ENCODE results near the gene ARV1. TPM values are rescaled to one million over a fixed set of nuclear protein-coding genes. Genes with fewer than 3 reads are reported as not detected.

Gene ARV1
- total and polyA plus RNA-seq, 7 donors, result 15.5 to 32.1 (median 20.4) TPM

- TF ChIP-seq POLR2AphosphoS5 (IDR thresholded peaks at IDR 0.05) (no peak), CTCF (IDR thresholded peaks at IDR 0.05) (no peak), POLR2A (IDR thresholded peaks at IDR 0.05) (no peak), EP300 (IDR thresholded peaks at IDR 0.05) (no peak)
- Histone ChIP-seq H3K27ac (no peak overlapping the region), H3K9me3 (no peaks in the 10 kb centered on the region), H3K27me3 (peaks cover 0 to 10% (median 0%) of the 10 kb centered on the region in 3 donors), H3K4me1 (no peaks in the 10 kb centered on the region), H3K4me3 (no peak overlapping the region), H3K36me3 (no peaks in the 10 kb centered on the region)
- intact Hi-C loops (cut with DNase I), result no loop called here
- 88 to 93% methylated on average over 6 of the region's 6 CpGs for WGBS, 2 donors
- DNase-seq, result no peak
Measured at GRCh38 chr1:231029841-231030240, 50.9 kb downstream of the ARV1 start.

GRCh38 chr1:231032963-231033362, 54.1 kb downstream of the ARV1 start:
- Histone ChIP-seq H3K4me1 (no peaks in the 10 kb centered on the region), H3K27me3 (peaks cover 0 to 41% (median 8%) of the 10 kb centered on the region in 3 donors), H3K27ac (no peak overlapping the region), H3K4me3 (no peak overlapping the region), H3K36me3 (no peaks in the 10 kb centered on the region), H3K9me3 (no peaks in the 10 kb centered on the region)
- WGBS, 2 donors, result 29 to 42% methylated on average over 7 of the region's 7 CpGs
- intact Hi-C loops (cut with DNase I), result no loop called here
- DNase-seq, result no peak
- TF ChIP-seq EP300 (IDR thresholded peaks at IDR 0.05), result no peak
- TF ChIP-seq POLR2AphosphoS5 (IDR thresholded peaks at IDR 0.05), result no peak
- no peak for TF ChIP-seq CTCF (IDR thresholded peaks at IDR 0.05)
- no peak for TF ChIP-seq POLR2A (IDR thresholded peaks at IDR 0.05)

- H3K9me3 ChIP-seq, result no peaks in the 10 kb centered on the region
- H3K4me3 ChIP-seq, result no peak overlapping the region
- no peak for TF ChIP-seq POLR2A (IDR thresholded peaks at IDR 0.05)
- H3K36me3 ChIP-seq, result no peaks in the 10 kb centered on the region
- intact Hi-C loops (cut with DNase I), result no loop called here
- H3K27me3 ChIP-seq, result peaks cover 12 to 68% (median 25%) of the 10 kb centered on the region in 3 donors
- no peak for DNase-seq
- H3K27ac ChIP-seq, result no peak overlapping the region
- H3K4me1 ChIP-seq, result peaks cover 0 to 22% (median 21%) of the 10 kb centered on the region in 4 donors
- WGBS, 2 donors, result 95% methylated on average over 1 of the region's 1 CpG
Measured at GRCh38 chr1:231035799-231036198, 56.9 kb downstream of the ARV1 start.

- Histone ChIP-seq H3K27ac (no peak overlapping the region), H3K9me3 (no peaks in the 10 kb centered on the region), H3K4me1 (peaks cover 0 to 26% (median 25%) of the 10 kb centered on the region in 4 donors), H3K27me3 (peaks cover 12 to 73% (median 27%) of the 10 kb centered on the region in 3 donors), H3K4me3 (no peak overlapping the region), H3K36me3 (no peaks in the 10 kb centered on the region)
- intact Hi-C loops (cut with DNase I), result no loop called here
- 51 to 87% methylated on average over 5 of the region's 5 CpGs for WGBS, 2 donors
- no peak for TF ChIP-seq CTCF (IDR thresholded peaks at IDR 0.05)
- no peak for TF ChIP-seq POLR2A (IDR thresholded peaks at IDR 0.05)
- TF ChIP-seq POLR2AphosphoS5 (IDR thresholded peaks at IDR 0.05), result no peak
- no peak for DNase-seq
Measured at GRCh38 chr1:231036416-231036815, 57.5 kb downstream of the ARV1 start.

- H3K36me3 ChIP-seq, result no peaks in the 10 kb centered on the region
- intact Hi-C loops (cut with DNase I), result no loop called here
- H3K27ac ChIP-seq, result no peak overlapping the region
- TF ChIP-seq CTCF (IDR thresholded peaks at IDR 0.05), result no peak
- TF ChIP-seq POLR2A (IDR thresholded peaks at IDR 0.05), result no peak
- TF ChIP-seq EP300 (IDR thresholded peaks at IDR 0.05), result no peak
- TF ChIP-seq POLR2AphosphoS5 (IDR thresholded peaks at IDR 0.05), result no peak
- peaks cover 12 to 71% (median 27%) of the 10 kb centered on the region in 3 donors for H3K27me3 ChIP-seq
- no peak for DNase-seq
- H3K4me1 ChIP-seq, result peaks cover 0 to 26% (median 25%) of the 10 kb centered on the region in 4 donors
- H3K9me3 ChIP-seq, result no peaks in the 10 kb centered on the region
- no peak overlapping the region for H3K4me3 ChIP-seq
- 93 to 94% methylated on average over 13 of the region's 13 CpGs for WGBS, 2 donors
Measured at GRCh38 chr1:231037585-231038517, 59.0 kb downstream of the ARV1 start.
